Measurements from ENCODE around the gene LPAR1. TPM values are rescaled to one million over a fixed set of nuclear protein-coding genes. Genes with fewer than 3 reads are reported as not detected.
"Not testable (repeated sequence)": the region's sequence is repeated elsewhere in the genome, so short reads cannot be mapped to it uniquely, and the experiment has no call there.

LPAR1 gene
- total RNA-seq, 1 donor from 2014 or later, result 5.6 TPM

GRCh38 chr9:110864011-110864410 is 174.3 kb downstream of the LPAR1 start:
- peaks cover 1% of the 10 kb centered on the region for H3K27me3 Mint-ChIP-seq (ENCODE audit: unreplicated experiment)
- DNase-seq (ENCODE audit: low spot score), result no peak
- H3K4me1 Mint-ChIP-seq (ENCODE audit: unreplicated experiment), result no peaks in the 10 kb centered on the region
- H3K27ac Mint-ChIP-seq (ENCODE audit: unreplicated experiment), result no peak overlapping the region
- peaks cover 13% of the 10 kb centered on the region for H3K9me3 Mint-ChIP-seq (ENCODE audit: unreplicated experiment)
- H3K36me3 Mint-ChIP-seq (ENCODE audit: low read depth, unreplicated experiment), result peaks cover 9% of the 10 kb centered on the region
- H3K4me3 Mint-ChIP-seq (ENCODE audit: unreplicated experiment), result no peak overlapping the region
- no peak for TF ChIP-seq CTCF (IDR thresholded peaks at IDR 0.05; ENCODE audit: unreplicated experiment)

DNA sequence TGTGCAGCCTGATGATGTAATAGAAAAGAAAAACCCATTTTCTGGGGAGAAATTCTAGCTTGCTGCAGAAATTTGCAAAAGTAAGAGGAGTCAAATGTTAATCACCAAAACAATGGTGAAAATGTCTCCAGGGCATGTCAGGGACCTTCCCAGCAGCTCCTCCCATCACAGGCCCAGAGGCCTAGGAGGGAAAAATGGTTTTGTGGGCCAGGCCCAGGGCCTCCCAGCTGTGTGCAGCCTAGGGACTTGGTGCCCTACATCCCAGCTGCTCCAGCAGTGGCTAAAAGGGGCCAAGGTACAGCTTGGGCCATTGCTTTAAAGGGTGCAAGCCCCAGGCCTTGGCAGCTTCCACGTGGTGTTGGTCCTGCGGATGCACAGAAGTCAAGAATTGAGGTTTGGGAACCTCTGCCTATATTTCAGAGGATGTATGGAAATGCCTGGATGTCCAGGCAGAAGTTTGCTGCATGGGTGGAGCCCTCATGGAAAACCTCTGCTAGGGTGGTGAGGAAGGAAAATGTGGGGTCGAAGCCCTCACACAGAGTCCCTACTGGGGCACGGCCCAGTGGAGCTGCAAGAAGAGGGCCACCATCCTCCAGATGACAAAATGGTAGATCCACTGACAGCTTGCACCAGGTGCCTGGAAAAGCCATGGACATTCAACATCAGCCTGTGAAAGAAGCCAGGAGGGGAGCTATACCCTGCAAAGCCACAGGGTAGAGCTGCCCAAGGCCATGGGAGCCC is 176.7 kb downstream of the LPAR1 start:
- not testable (repeated sequence) for DNase-seq (ENCODE audit: low spot score); H3K27ac Mint-ChIP-seq (ENCODE audit: unreplicated experiment); H3K27me3 Mint-ChIP-seq (ENCODE audit: unreplicated experiment); H3K36me3 Mint-ChIP-seq (ENCODE audit: low read depth, unreplicated experiment); H3K4me1 Mint-ChIP-seq (ENCODE audit: unreplicated experiment); H3K4me3 Mint-ChIP-seq (ENCODE audit: unreplicated experiment)
- peaks cover 13% of the 10 kb centered on the region for H3K9me3 Mint-ChIP-seq (ENCODE audit: unreplicated experiment)

- Mint-ChIP-seq H3K4me1 (ENCODE audit: unreplicated experiment) (no peaks in the 10 kb centered on the region), H3K9me3 (ENCODE audit: unreplicated experiment) (peaks cover 4% of the 10 kb centered on the region), H3K27me3 (ENCODE audit: unreplicated experiment) (no peaks in the 10 kb centered on the region), H3K4me3 (ENCODE audit: unreplicated experiment) (no peak overlapping the region), H3K36me3 (ENCODE audit: low read depth, unreplicated experiment) (peaks cover 3% of the 10 kb centered on the region), H3K27ac (ENCODE audit: unreplicated experiment) (no peak overlapping the region)
- TF ChIP-seq CTCF (IDR thresholded peaks at IDR 0.05; ENCODE audit: unreplicated experiment), result no peak
- DNase-seq (ENCODE audit: low spot score), result no peak
Measured at GRCh38 chr9:110856772-110857171, 181.5 kb downstream of the LPAR1 start.

- H3K27me3 Mint-ChIP-seq (ENCODE audit: unreplicated experiment), result no peaks in the 10 kb centered on the region
- no peak overlapping the region for H3K27ac Mint-ChIP-seq (ENCODE audit: unreplicated experiment)
- no peak for TF ChIP-seq CTCF (IDR thresholded peaks at IDR 0.05; ENCODE audit: unreplicated experiment)
- no peaks in the 10 kb centered on the region for H3K9me3 Mint-ChIP-seq (ENCODE audit: unreplicated experiment)
- H3K36me3 Mint-ChIP-seq (ENCODE audit: low read depth, unreplicated experiment), result no peaks in the 10 kb centered on the region
- DNase-seq (ENCODE audit: low spot score), result no peak
- H3K4me3 Mint-ChIP-seq (ENCODE audit: unreplicated experiment), result no peak overlapping the region
- no peaks in the 10 kb centered on the region for H3K4me1 Mint-ChIP-seq (ENCODE audit: unreplicated experiment)
Measured at GRCh38 chr9:110850401-110851135, 187.7 kb downstream of the LPAR1 start.

DNA sequence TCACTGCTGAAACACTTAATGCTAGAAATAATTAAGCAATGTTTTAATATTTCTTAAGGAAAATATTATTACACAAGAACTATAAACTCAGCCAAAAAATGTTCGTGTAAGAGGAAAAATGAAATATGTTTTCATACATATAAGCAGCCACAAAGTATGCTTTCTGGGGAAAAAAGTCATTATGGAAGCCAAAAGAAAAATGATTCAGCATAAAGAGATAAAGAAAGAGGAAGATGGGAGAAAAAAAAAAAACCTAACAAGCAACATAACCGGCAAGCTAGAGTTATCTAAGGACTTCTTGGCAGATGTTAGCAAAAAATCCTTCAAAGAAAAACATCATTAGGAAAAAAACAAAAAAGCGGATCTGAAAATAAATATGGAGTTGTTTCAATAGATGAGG is 190.6 kb downstream of the LPAR1 start:
- peaks cover 1% of the 10 kb centered on the region for H3K27me3 Mint-ChIP-seq (ENCODE audit: unreplicated experiment)
- no peak for DNase-seq (ENCODE audit: low spot score)
- no peak for TF ChIP-seq CTCF (IDR thresholded peaks at IDR 0.05; ENCODE audit: unreplicated experiment)

More for the DNA sequence above, 190.6 kb downstream of the LPAR1 start:
- H3K4me1 Mint-ChIP-seq (ENCODE audit: unreplicated experiment), result no peaks in the 10 kb centered on the region
- H3K27ac Mint-ChIP-seq (ENCODE audit: unreplicated experiment), result no peak overlapping the region
- H3K36me3 Mint-ChIP-seq (ENCODE audit: low read depth, unreplicated experiment), result no peaks in the 10 kb centered on the region
- H3K4me3 Mint-ChIP-seq (ENCODE audit: unreplicated experiment), result no peak overlapping the region
- no peaks in the 10 kb centered on the region for H3K9me3 Mint-ChIP-seq (ENCODE audit: unreplicated experiment)
